SU-DHL-6 (cell line): ENCODE measurements around the gene AMZ1.

Source experiments
- H2AFZ ChIP-seq: fragments of 200-600 bp; sonication (generic); 2 replicates; pipeline ENCODE4 v1.6.1; 2014; ENCODE audit warnings: low read depth, mild to moderate bottlenecking, moderate library complexity, mixed read lengths, antibody characterized with exemption, low read length; ENCODE audit not compliant: severe bottlenecking
- H3F3A ChIP-seq: fragments of 200-600 bp; shearing (Covaris generic); 2 replicates; pipeline ENCODE4 v1.6.0; 2016; ENCODE audit warnings: antibody characterized with exemption, mild to moderate bottlenecking; ENCODE audit not compliant: insufficient read depth
- H3K27ac ChIP-seq: fragments of 200-600 bp; sonication (generic); 2 replicates; pipeline ENCODE4 v1.5.1; 2016; ENCODE audit warnings: low read depth, mild to moderate bottlenecking, low read length, moderate library complexity, mixed read lengths
- H3K27me3 ChIP-seq: fragments of 200-600 bp; sonication (generic), shearing (Covaris generic); 2 replicates; pipeline ENCODE4 v1.6.0; 2014; ENCODE audit warnings: mild to moderate bottlenecking, low read length
- H3K36me3 ChIP-seq: fragments of 200-600 bp; sonication (generic); 2 replicates; pipeline ENCODE4 v1.6.1; 2014; ENCODE audit warnings: mild to moderate bottlenecking, low read length, mixed read lengths
- H3K4me2 ChIP-seq: fragments of 300-600, 200-600 bp; shearing (Covaris generic), sonication (generic); 2 replicates; pipeline ENCODE4 v1.6.0; 2014; ENCODE audit warnings: low read length, low read depth, mild to moderate bottlenecking; ENCODE audit not compliant: poor library complexity, severe bottlenecking
- H3K4me3 ChIP-seq: fragments of 200-600 bp; sonication (generic); 2 replicates; pipeline ENCODE4 v1.5.1; 2014; ENCODE audit warnings: antibody characterized with exemption, low read length, mild to moderate bottlenecking, mixed read lengths; ENCODE audit not compliant: insufficient read depth, poor library complexity, severe bottlenecking
- H3K79me2 ChIP-seq: fragments of 200-600 bp; sonication (generic); 2 replicates; pipeline ENCODE4 v1.6.1; 2014; ENCODE audit warnings: mild to moderate bottlenecking, low read length, moderate library complexity; ENCODE audit not compliant: insufficient read depth
- H3K9ac ChIP-seq: fragments of 200-600 bp; sonication (generic); 2 replicates; pipeline ENCODE4 v1.7.0; 2014; ENCODE audit warnings: mild to moderate bottlenecking, low read length
- H3K9me2 ChIP-seq: fragments of 200-600 bp; sonication (generic); replicated peaks from 2 replicates; pipeline ENCODE4 v1.6.1; 2014; ENCODE audit warnings: low read length; ENCODE audit not compliant: insufficient read depth
- H3K9me3 ChIP-seq: fragments of 200-600 bp; sonication (generic); 2 replicates; pipeline ENCODE4 v1.6.1; 2014; ENCODE audit warnings: low read length, mixed read lengths; ENCODE audit not compliant: insufficient read depth
- H4K20me1 ChIP-seq: fragments of 200-600 bp; sonication (generic); 2 replicates; pipeline ENCODE4 v1.6.1; 2014; ENCODE audit warnings: low read depth, mild to moderate bottlenecking, antibody characterized with exemption, low read length, moderate library complexity, mixed read lengths
- CTCF ChIP-seq: fragments of 200-600 bp; sonication (generic); IDR thresholded peaks from one replicate; pipeline ENCODE4 v1.5.1; 2017; ENCODE audit warnings: antibody characterized with exemption, mild to moderate bottlenecking, low read length, moderate library complexity; ENCODE audit not compliant: insufficient read depth, poor library complexity, severe bottlenecking
- EZH2phosphoT487 ChIP-seq: fragments of 200-600 bp; sonication (generic), shearing (Covaris generic); conservative IDR thresholded peaks from 2 replicates; pipeline ENCODE4 v1.6.1; 2018; ENCODE audit warnings: mild to moderate bottlenecking, antibody characterized with exemption, low read length, moderate library complexity, mixed read lengths

AMZ1 gene

GRCh38 chr7:2680256-2680655 lies 7.7 kb upstream of the AMZ1 start:
- H4K20me1 ChIP-seq, result no peaks in the 10 kb centered on the region
- H3F3A ChIP-seq, result no peaks in the 10 kb centered on the region
- H3K4me2 ChIP-seq, result no peak overlapping the region
- H3K9me3 ChIP-seq, result no peaks in the 10 kb centered on the region
- H3K9me2 ChIP-seq, result no peaks in the 10 kb centered on the region
- no peak overlapping the region for H3K4me3 ChIP-seq
- no peaks in the 10 kb centered on the region for H3K36me3 ChIP-seq
- TF ChIP-seq CTCF (no peak), EZH2phosphoT487 (no peak)
- H3K27ac ChIP-seq, result no peak overlapping the region
- H3K9ac ChIP-seq, result no peak overlapping the region
- no peak overlapping the region for H2AFZ ChIP-seq
- H3K27me3 ChIP-seq, result no peaks in the 10 kb centered on the region
- no peaks in the 10 kb centered on the region for H3K79me2 ChIP-seq

- Histone ChIP-seq H3K79me2 (no peaks in the 10 kb centered on the region), H3K9ac (no peak overlapping the region), H3K4me2 (no peak overlapping the region), H3K27me3 (no peaks in the 10 kb centered on the region), H2AFZ (no peak overlapping the region), H3K4me3 (no peak overlapping the region), H3K9me3 (no peaks in the 10 kb centered on the region), H3F3A (no peaks in the 10 kb centered on the region), H3K36me3 (no peaks in the 10 kb centered on the region), H4K20me1 (no peaks in the 10 kb centered on the region), H3K27ac (no peak overlapping the region), H3K9me2 (no peaks in the 10 kb centered on the region)
- peak; percentile 61 for TF ChIP-seq CTCF
- no peak for TF ChIP-seq EZH2phosphoT487
Observed at GRCh38 chr7:2680792-2681490, 7.1 kb upstream of the AMZ1 start.

GRCh38 chr7:2681929-2682799 lies 5.8 kb upstream of the AMZ1 start:
- H3K36me3 ChIP-seq, result no peaks in the 10 kb centered on the region
- H2AFZ ChIP-seq, result no peak overlapping the region
- no peak overlapping the region for H3K4me2 ChIP-seq
- H4K20me1 ChIP-seq, result no peaks in the 10 kb centered on the region
- H3K4me3 ChIP-seq, result no peak overlapping the region
- H3K9me2 ChIP-seq, result no peaks in the 10 kb centered on the region
- no peak overlapping the region for H3K27ac ChIP-seq
- no peaks in the 10 kb centered on the region for H3K9me3 ChIP-seq
- no peak overlapping the region for H3K9ac ChIP-seq
- no peak for TF ChIP-seq CTCF
- no peak for TF ChIP-seq EZH2phosphoT487
- H3F3A ChIP-seq, result no peaks in the 10 kb centered on the region
- no peaks in the 10 kb centered on the region for H3K79me2 ChIP-seq
- no peaks in the 10 kb centered on the region for H3K27me3 ChIP-seq
